Measurements from ENCODE around the gene STOM.
"Not testable (repeated sequence)": the region's sequence is repeated elsewhere in the genome, so short reads cannot be mapped to it uniquely, and the experiment has no call there.

Gene STOM

DNA sequence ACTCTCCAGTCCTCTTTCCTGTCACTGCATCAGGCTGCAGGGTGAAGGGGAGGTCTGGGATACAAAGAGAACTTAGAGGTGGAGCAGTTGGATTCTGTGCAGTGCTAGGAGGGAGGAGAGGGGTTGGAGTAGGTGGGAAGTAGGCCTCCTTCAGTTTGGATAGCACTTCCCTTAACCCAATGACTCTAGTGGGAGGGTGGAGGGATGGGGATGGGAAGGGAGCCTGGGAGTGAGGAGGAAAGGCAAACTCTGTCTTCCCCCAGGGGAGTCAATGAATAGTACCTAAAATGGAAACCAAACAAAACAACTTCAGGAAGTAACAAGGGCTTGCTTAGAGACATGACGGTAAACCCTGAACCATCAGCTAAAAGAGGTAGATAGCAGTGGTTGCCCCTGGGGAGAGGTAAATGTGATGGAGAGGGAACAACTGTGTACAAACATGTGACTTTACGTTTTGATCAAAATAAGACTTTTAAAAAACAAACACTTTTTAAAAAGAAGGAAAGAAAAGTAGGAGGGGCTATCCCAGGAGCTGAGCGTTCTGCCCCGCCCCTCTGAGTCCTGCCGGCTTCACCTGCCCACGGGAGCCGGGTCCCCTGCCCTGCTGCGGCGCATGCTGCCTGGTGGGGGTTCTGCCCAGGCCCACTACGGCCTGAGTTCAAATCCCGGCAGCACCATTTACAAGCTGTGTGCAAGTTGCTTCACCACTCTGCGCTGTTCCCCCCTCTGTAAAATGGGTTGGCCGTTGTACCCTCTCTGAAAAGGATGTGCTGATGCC lies 71.2 kb downstream of the STOM start:
- DNase-seq: no peak

- no peak for DNase-seq
These were observed 72.0 kb downstream of the STOM start for GRCh38 chr9:121298016-121298538.

GRCh38 chr9:121297389-121297788 lies 72.7 kb downstream of the STOM start:
- DNase-seq: no peak

DNA sequence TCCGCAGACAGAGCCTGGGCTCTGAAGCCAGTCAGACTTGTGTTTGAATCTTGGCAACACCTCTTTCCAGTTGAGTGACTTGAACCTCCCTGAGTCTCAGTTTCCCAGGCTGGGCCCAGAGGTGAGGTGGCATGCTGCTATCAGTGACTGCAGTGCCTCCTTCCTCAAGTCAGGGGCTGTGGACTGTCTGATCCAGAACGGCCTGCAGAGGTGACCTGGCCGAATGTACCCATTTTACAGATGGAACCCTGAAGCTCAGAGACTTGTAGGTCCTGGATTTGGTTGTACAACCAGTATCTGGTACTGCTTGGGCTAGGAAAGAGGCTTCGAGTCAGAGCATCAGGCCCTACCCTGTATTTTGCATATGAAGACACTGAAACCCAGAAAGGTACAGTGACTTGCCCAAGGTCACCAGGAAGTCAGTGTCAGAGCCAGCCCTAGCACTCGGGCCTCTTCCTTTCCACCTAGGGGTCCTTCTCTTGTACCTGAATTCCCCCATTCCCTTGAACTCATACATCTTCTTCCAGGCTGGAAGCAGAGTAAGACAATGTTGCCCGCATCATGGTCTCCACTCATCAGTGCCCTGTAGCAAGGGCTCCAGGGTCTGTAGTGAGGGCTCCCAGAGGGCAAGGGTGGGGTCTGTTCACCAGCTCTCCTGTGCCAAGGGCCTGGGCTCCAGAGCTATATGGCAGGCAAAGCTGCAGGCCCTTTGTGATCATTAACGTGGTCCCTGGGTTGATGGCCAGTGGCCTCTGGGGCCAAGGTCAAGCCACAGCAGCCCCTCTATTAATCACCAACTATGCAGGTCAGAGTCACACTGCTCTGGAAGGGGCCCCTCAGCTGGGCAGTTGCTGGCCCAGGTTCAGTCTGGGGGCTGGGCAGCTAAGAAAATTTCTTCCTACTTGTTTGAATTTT lies 73.6 kb downstream of the STOM start:
- no peak for DNase-seq

DNA sequence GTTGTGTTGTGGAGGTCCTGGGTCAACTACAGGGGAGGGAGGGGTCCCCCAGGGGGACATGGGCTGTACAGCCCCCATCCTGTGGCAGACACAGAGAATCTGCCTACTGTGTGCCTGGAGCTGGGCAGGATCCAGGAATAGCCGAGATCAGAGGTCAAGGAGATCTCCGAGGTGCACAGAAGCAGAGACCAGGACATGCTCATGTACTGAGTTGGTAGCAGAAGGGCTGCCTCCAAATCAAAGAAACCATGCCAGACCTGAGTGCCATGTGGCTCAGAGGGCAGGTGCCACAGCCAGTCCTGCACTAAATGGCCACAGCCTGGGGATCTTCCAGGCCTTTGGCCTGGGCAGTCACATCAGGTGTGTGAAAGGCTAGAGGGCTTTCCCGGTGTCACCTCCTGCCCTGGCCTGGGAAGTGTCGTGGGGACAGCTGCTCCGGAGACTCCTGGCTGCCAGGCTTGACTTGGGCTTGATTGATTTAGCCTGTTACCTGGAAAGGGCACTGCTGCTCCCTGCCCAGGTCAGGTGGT lies 74.3 kb downstream of the STOM start:
- no peak for DNase-seq

- no peak for DNase-seq
These were observed 75.0 kb downstream of the STOM start for GRCh38 chr9:121294866-121295661.

DNA sequence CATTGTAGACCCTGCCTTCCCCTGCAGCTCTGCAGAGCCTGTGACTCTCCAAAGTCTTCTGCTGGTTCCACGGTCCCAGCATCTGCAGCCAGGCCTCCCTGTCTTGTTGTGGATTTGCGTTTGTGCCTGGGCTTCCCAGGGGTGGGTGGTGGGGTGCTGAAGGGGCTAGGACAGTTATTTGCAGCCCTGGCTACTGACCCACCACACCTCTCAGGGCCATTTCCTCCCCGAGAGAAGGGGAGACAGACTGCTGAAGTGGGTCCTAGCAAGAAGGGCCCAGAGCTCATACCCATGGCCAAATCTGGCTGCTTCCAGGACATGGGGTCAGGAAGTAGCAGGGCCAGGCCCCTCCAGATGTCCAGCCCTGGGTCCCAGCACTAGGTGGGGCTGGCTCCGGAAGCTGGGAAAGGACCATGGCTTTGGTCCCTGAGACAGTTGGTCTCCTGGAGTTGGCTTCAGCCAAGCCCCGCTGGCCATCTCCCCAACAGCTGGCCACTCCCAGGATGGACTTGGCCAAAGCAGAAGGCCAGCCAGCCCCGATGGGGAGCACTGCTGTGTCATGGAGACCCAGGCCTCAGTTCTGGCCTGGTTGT lies 75.8 kb downstream of the STOM start:
- DNase-seq: no peak

- no peak for DNase-seq
These were observed 77.2 kb downstream of the STOM start for GRCh38 chr9:121292801-121293241.

DNA sequence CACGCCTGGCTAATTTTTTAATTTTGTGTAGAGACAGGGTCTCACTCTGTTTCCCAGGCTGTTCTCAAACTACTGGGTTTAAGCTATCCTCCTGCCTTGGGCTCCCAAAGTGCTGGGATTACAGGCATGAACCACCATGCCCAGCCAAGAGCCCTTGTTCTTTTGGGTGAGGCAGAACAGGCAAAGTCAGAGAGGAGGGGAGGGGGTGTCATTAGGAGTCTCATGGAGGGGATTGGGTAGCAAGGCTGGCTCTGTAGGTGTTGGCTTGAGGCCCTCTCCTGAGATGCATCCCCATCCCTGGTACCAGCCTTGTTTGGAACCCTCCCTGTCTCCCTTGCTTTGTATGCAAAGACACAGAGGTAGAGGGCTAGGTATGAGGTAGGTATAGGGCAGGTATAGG lies 78.0 kb downstream of the STOM start:
- no peak for DNase-seq

DNA sequence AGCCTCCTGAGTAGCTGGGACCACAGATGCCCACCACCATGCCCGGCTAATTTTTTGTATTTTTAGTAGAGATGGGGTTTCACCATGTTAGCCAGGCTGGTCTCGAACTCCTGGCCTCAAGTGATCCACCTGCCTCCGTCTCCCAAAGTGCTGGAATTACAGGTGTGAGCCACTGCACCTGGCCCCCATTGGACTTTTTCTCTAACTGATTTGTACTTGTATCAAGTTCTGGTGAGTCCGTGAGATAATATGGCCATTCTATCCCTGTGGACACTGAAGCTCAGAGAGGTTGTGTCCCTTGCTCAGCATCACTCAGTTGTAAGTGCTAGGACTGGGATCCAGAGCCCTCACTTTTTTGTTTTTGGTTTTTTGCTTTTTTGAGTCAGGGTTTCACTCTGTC lies 78.5 kb downstream of the STOM start:
- not testable (repeated sequence) for DNase-seq

DNA sequence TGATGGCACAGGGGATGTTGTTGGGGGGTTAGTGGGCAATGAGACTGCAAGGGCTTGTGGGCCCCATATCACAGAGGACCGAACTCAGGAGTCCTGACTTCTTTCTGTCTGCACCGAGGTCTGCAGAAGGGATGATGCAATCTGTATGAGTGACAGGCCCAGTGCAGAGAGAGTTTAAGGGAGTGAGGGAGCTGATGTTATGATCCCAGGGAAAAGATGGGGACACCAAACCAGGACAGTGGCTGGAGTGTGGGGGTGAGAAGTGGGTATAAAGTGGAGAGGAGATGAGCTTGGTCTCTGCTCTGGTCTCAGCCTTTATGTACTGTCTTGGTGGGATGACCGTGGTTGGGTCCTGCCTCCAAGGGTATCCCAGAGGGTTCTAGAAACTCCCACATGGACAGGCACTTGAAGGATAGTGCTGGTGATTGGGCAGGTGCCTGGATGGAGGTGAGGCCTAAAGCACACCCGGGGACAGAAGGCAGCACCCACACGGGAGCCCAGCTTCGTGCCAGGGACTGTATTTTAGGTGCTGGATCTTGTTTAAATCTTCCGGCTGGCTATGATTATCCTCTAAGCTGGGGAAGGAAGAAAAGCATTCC lies 80.2 kb downstream of the STOM start:
- no peak for DNase-seq

- no peak for DNase-seq
These were observed 80.9 kb downstream of the STOM start for GRCh38 chr9:121289026-121289771.

Data from T-helper 1 cell (primary cell).